Panc1 (cell line): ENCODE data around the gene ZNF346. TPM values are rescaled to one million over a fixed set of nuclear protein-coding genes. Genes with fewer than 3 reads are reported as not detected.

ENCODE experiments used
- ATAC-seq: fragments of 200-7000 bp; cut with Tn5 transposase; 2 replicates; pipeline ENCODE4 v1.9.1; 2020; ENCODE audit warnings: mild to moderate bottlenecking, moderate library complexity
- BruUV-seq: library from RNA; stranded (reverse); fragments of 400-500 nt; replicated peaks from 2 replicates; lab custom pipeline; 2021; lab: Mats Ljungman, UMichigan
- CTCF ChIA-PET: fragments of 300-600 bp; sonication (Branson Sonifier 250); formaldehyde crosslinking; loops from one replicate; lab custom pipeline; 2022; ENCODE audit warnings: antibody characterized with exemption; lab: Charles Lee
- POLR2A ChIA-PET: fragments of 300-600 bp; sonication (Branson Sonifier 250); formaldehyde crosslinking; loops from one replicate; lab custom pipeline; 2022; ENCODE audit warnings: antibody characterized with exemption; lab: Charles Lee
- DNase-seq: peaks from one replicate; pipeline ENCODE4 v3.0.0-alpha.2; 2010; ENCODE audit warnings: low read depth, low spot score
- H3K27ac ChIP-seq: 2 replicates; pipeline ENCODE4 v1.5.1; 2011; ENCODE audit warnings: mild to moderate bottlenecking, low read length, inconsistent platforms
- H3K27me3 ChIP-seq: fragments of 200-500 bp; sonication (Bioruptor generic); 2 replicates; pipeline ENCODE4 v1.6.0; 2014; ENCODE audit warnings: low read length, inconsistent platforms; ENCODE audit not compliant: control insufficient read depth, insufficient read depth
- H3K36me3 ChIP-seq: fragments of 200-500 bp; sonication (Bioruptor generic); 2 replicates; pipeline ENCODE4 v1.5.1; 2014; ENCODE audit warnings: inconsistent platforms, mild to moderate bottlenecking, low read length, moderate library complexity; ENCODE audit not compliant: control insufficient read depth, insufficient read depth
- H3K4me1 ChIP-seq: 2 replicates; pipeline ENCODE4 v1.5.1; 2011; ENCODE audit warnings: inconsistent platforms, mild to moderate bottlenecking, low read length, moderate library complexity; ENCODE audit not compliant: control insufficient read depth, insufficient read depth
- H3K4me3 ChIP-seq, 2 experiments: 2 replicates each; pipeline ENCODE4 v1.5.1; 2011 to 2012; ENCODE audit warnings: low read depth in 2 of 2, low read length in 2 of 2, mild to moderate bottlenecking in 2 of 2, inconsistent platforms in 1 of 2, moderate library complexity in 1 of 2
- H3K9me3 ChIP-seq: fragments of 200-500 bp; sonication (Bioruptor generic); 2 replicates; pipeline ENCODE4 v1.5.1; 2014; ENCODE audit warnings: low read depth, mild to moderate bottlenecking, inconsistent platforms, low read length, moderate library complexity; ENCODE audit not compliant: control insufficient read depth, insufficient read depth
- CTCF ChIP-seq: fragments of 450-650 bp; IDR thresholded peaks from 2 replicates; pipeline ENCODE4 v1.5.1; 2017; ENCODE audit warnings: mild to moderate bottlenecking
- POLR2AphosphoS5 ChIP-seq: IDR thresholded peaks from 2 replicates; pipeline ENCODE4 v1.6.1; 2012; ENCODE audit warnings: mild to moderate bottlenecking, low read depth, low read length, moderate library complexity
- SIN3A ChIP-seq: IDR thresholded peaks from 2 replicates; pipeline ENCODE4 v1.6.1; 2012; ENCODE audit warnings: low read depth, mild to moderate bottlenecking, low read length, moderate library complexity, borderline replicate concordance; ENCODE audit not compliant: insufficient read depth
- TCF7L2 ChIP-seq: IDR thresholded peaks from 2 replicates; pipeline ENCODE4 v1.6.1; 2011; ENCODE audit warnings: mild to moderate bottlenecking, low read depth, low read length, inconsistent platforms
- in situ Hi-C: cut with HindIII; loops from 2 replicates; pipeline ENCODE4 v1.10.0; 2016; ENCODE audit warnings: low sequenced_read_pairs, low pct_unique_long_range_greater_than_20kb
- intact Hi-C: fragments of 100-400 bp; cut with micrococcal nuclease; formaldehyde crosslinking; loops from one replicate; pipeline ENCODE4 v1.10.0; 2022; ENCODE audit not compliant: unreplicated experiment
- total RNA-seq: library from RNA; stranded (reverse); gene quantifications from one replicate; pipeline ENCODE4 v1.2.1, GENCODE V29; 2021; ENCODE audit not compliant: unreplicated experiment
- TF ChIP-seq, protein P1 (sequence below), 2 experiments: IDR thresholded peaks; 2 replicates each; pipeline ENCODE4 v1.6.1; 2011 to 2012; ENCODE audit warnings: low read depth in 2 of 2, control low read depth in 1 of 2, low read length in 1 of 2, mild to moderate bottlenecking in 1 of 2, moderate library complexity in 1 of 2; ENCODE audit not compliant: insufficient read depth in 1 of 2

The ZNF346 gene
- total RNA-seq, 1 experiment from 2014 or later = 21.3 TPM

GRCh38 chr5:177024559-177024958 lies 2.1 kb downstream of the ZNF346 start:
- CTCF ChIA-PET = no interaction called here
- Histone ChIP-seq H3K36me3 (peaks cover 4% of the 10 kb centered on the region; the same call in 1 of the 2 replicates), H3K4me3 (no peak overlapping the region), H3K27ac (no peak overlapping the region), H3K4me1 (peaks cover 13% of the 10 kb centered on the region; the same call in 1 of the 2 replicates), H3K9me3 (no peaks in the 10 kb centered on the region), H3K27me3 (no peaks in the 10 kb centered on the region)
- no TSS peak for BruUV-seq
- intact Hi-C loops (no loop called here), in situ Hi-C loops (no loop called here)
- POLR2A ChIA-PET = no interaction called here
- TF ChIP-seq TCF7L2 = no peak
- TF ChIP-seq CTCF = no peak
- no peak for TF ChIP-seq POLR2AphosphoS5
- DNase-seq = no peak
- ATAC-seq = no peak

DNA sequence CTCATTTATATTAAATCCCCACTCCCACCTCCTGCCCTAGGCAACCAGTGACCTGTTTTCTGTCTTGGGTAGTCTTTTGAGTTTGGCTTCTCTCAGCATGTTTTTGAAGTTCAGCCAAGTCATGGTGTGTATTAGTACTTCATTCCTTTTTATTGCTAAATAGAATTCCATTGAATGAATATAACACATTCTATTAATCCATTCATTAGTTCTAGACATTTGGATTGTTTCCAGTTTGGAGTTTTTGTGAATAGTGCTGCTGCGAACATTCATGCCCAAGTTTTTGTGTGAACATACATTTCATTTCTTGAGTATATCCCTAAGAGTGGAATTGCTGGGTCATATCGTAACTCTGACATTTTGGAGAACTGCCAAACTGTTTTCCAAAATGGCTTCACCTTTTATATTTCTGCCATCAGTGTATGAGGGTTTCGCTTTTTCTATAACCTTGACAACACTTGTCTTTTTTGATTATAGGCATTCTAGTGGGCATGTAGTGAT lies 2.7 kb downstream of the ZNF346 start:
- intact Hi-C loops = no loop called here
- in situ Hi-C loops = no loop called here
- TF ChIP-seq TCF7L2 (no peak), SIN3A (no peak)
- TF ChIP-seq, protein P1, sequence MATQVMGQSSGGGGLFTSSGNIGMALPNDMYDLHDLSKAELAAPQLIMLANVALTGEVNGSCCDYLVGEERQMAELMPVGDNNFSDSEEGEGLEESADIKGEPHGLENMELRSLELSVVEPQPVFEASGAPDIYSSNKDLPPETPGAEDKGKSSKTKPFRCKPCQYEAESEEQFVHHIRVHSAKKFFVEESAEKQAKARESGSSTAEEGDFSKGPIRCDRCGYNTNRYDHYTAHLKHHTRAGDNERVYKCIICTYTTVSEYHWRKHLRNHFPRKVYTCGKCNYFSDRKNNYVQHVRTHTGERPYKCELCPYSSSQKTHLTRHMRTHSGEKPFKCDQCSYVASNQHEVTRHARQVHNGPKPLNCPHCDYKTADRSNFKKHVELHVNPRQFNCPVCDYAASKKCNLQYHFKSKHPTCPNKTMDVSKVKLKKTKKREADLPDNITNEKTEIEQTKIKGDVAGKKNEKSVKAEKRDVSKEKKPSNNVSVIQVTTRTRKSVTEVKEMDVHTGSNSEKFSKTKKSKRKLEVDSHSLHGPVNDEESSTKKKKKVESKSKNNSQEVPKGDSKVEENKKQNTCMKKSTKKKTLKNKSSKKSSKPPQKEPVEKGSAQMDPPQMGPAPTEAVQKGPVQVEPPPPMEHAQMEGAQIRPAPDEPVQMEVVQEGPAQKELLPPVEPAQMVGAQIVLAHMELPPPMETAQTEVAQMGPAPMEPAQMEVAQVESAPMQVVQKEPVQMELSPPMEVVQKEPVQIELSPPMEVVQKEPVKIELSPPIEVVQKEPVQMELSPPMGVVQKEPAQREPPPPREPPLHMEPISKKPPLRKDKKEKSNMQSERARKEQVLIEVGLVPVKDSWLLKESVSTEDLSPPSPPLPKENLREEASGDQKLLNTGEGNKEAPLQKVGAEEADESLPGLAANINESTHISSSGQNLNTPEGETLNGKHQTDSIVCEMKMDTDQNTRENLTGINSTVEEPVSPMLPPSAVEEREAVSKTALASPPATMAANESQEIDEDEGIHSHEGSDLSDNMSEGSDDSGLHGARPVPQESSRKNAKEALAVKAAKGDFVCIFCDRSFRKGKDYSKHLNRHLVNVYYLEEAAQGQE (IDR thresholded peaks at IDR 0.05; ENCODE audit: insufficient read depth in 1 of 2, low read depth in 2 of 2, low read length in 1 of 2) = no peak
- TSS peak; percentile 54 for BruUV-seq
- H3K4me1 ChIP-seq = peaks cover 13% of the 10 kb centered on the region; the same call in 1 of the 2 replicates
- ATAC-seq (no peak), DNase-seq (no peak)
- H3K36me3 ChIP-seq = peaks cover 4% of the 10 kb centered on the region; the same call in 1 of the 2 replicates
- ChIA-PET POLR2A (no interaction called here), CTCF (no interaction called here)
- no peak overlapping the region for H3K27ac ChIP-seq
- no peaks in the 10 kb centered on the region for H3K9me3 ChIP-seq
- H3K27me3 ChIP-seq = no peaks in the 10 kb centered on the region
- H3K4me3 ChIP-seq = no peak overlapping the region

DNA sequence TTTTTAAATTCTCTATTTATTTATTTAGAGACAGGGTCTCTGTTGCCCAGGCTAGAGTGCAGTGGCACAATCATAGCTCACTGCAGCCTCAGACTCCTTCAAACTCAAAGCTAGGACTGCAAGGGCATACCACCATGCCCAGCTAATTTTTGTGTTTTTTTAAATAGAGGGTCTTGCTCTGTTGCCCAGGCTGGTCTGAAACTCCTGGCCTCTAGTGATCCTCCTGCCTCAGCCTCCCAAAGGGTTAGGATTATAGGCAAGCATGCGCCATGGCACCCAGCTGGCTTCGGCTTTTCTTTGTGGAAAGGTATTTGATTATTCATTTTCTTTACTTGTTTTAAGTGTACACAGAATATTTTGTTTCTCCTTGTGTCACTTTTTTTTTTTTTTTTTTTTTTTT lies 5.2 kb downstream of the ZNF346 start:
- DNase-seq = no peak
- ATAC-seq = no peak
- peaks cover 13% of the 10 kb centered on the region; the same call in 1 of the 2 replicates for H3K4me1 ChIP-seq
- no peaks in the 10 kb centered on the region for H3K27me3 ChIP-seq
- ChIA-PET POLR2A (interaction anchor here (0.6 to 0.7 kb wide), 2 partner anchors 19 to 56 kb away, joined by 3 to 6 read pairs; no protein-coding TSS in a partner anchor), CTCF (interaction anchor here (0.6 to 0.7 kb wide), 2 partner anchors 58 to 303 kb away, joined by 4 to 7 read pairs; no protein-coding TSS in a partner anchor)
- intact Hi-C loops (no loop called here), in situ Hi-C loops (no loop called here)
- no peak overlapping the region for H3K4me3 ChIP-seq
- no peak overlapping the region for H3K27ac ChIP-seq
- TF ChIP-seq POLR2AphosphoS5 = no peak
- no peak for TF ChIP-seq TCF7L2
- no peak for TF ChIP-seq SIN3A
- TF ChIP-seq, protein P1 (IDR thresholded peaks at IDR 0.05; ENCODE audit: insufficient read depth in 1 of 2, low read depth in 2 of 2, low read length in 1 of 2) = no peak
- no peak for TF ChIP-seq CTCF
- peaks cover 4% of the 10 kb centered on the region; the same call in 1 of the 2 replicates for H3K36me3 ChIP-seq
- H3K9me3 ChIP-seq = no peaks in the 10 kb centered on the region
- no TSS peak for BruUV-seq
